ENCODE data around the gene CD70.

- no peak for TF ChIP-seq CTCF (conservative IDR thresholded peaks at IDR 0.05)
- TF ChIP-seq ZFX (IDR thresholded peaks at IDR 0.05): no peak
Observed at GRCh38 chr19:6599866-6600454, 9.0 kb upstream of the CD70 start.
